Measurements from ENCODE around the gene MAN1B1.

Gene MAN1B1

GRCh38 chr9:137086531-137087408 is at the start of gene MAN1B1:
Gene MAN1B1, plus strand, starts transcription at chr9:137086985. Its CDS starts 15 bp downstream, at chr9:137087000.
- ATAC-seq (ENCODE audit: low read depth) (peak; percentile 76), DNase-seq (ENCODE audit: low spot score in 2 of 2) (peak; percentile 95 to 98)
- H3K27me3 Mint-ChIP-seq: no peaks in the 10 kb centered on the region
- peak within 1 kb of the TSS; percentile 91 for H3K4me3 Mint-ChIP-seq
- H3K4me1 Mint-ChIP-seq: peaks cover 31% of the 10 kb centered on the region
- H3K27ac Mint-ChIP-seq: peak within 1 kb of the TSS; percentile 88
- no peaks in the 10 kb centered on the region for H3K9me3 Mint-ChIP-seq
- peaks cover 9% of the 10 kb centered on the region for H3K36me3 Mint-ChIP-seq

- Mint-ChIP-seq H3K27ac (no peak overlapping the region), H3K9me3 (no peaks in the 10 kb centered on the region), H3K36me3 (no peaks in the 10 kb centered on the region), H3K27me3 (peaks cover 3% of the 10 kb centered on the region), H3K4me1 (peaks cover 19% of the 10 kb centered on the region), H3K4me3 (no peak overlapping the region)
- DNase-seq (ENCODE audit: low spot score in 2 of 2) (no peak), ATAC-seq (ENCODE audit: low read depth) (no peak)
These were observed 49.8 kb upstream of the MAN1B1 start for GRCh38 chr9:137037035-137037434.

GRCh38 chr9:137037483-137037882 is 49.3 kb upstream of the MAN1B1 start:
- no peak for ATAC-seq (ENCODE audit: low read depth)
- no peaks in the 10 kb centered on the region for H3K36me3 Mint-ChIP-seq
- no peak overlapping the region for H3K4me3 Mint-ChIP-seq
- no peaks in the 10 kb centered on the region for H3K9me3 Mint-ChIP-seq
- H3K4me1 Mint-ChIP-seq: peaks cover 17% of the 10 kb centered on the region
- DNase-seq (ENCODE audit: low spot score in 2 of 2): no peak
- H3K27me3 Mint-ChIP-seq: peaks cover 3% of the 10 kb centered on the region
- no peak overlapping the region for H3K27ac Mint-ChIP-seq

GRCh38 chr9:137038916-137039315 is 47.9 kb upstream of the MAN1B1 start:
- Mint-ChIP-seq H3K27me3 (peaks cover 5% of the 10 kb centered on the region), H3K36me3 (no peaks in the 10 kb centered on the region), H3K4me3 (no peak overlapping the region), H3K9me3 (no peaks in the 10 kb centered on the region), H3K4me1 (peaks cover 11% of the 10 kb centered on the region), H3K27ac (no peak overlapping the region)
- ATAC-seq (ENCODE audit: low read depth) (no peak), DNase-seq (ENCODE audit: low spot score in 2 of 2) (no peak)

GRCh38 chr9:137039611-137040366 is 47.0 kb upstream of the MAN1B1 start:
- DNase-seq (ENCODE audit: low spot score in 2 of 2) (no peak), ATAC-seq (ENCODE audit: low read depth) (no peak)
- Mint-ChIP-seq H3K4me3 (no peak overlapping the region), H3K27ac (no peak overlapping the region), H3K9me3 (no peaks in the 10 kb centered on the region), H3K36me3 (no peaks in the 10 kb centered on the region), H3K4me1 (peaks cover 6% of the 10 kb centered on the region), H3K27me3 (peaks cover 7% of the 10 kb centered on the region)

- Mint-ChIP-seq H3K36me3 (no peaks in the 10 kb centered on the region), H3K4me1 (no peaks in the 10 kb centered on the region), H3K27ac (no peak overlapping the region), H3K27me3 (peaks cover 12% of the 10 kb centered on the region), H3K9me3 (no peaks in the 10 kb centered on the region), H3K4me3 (no peak overlapping the region)
- DNase-seq (ENCODE audit: low spot score in 2 of 2): no peak
- ATAC-seq (ENCODE audit: low read depth): no peak
These were observed 46.2 kb upstream of the MAN1B1 start for GRCh38 chr9:137040568-137040967.

GRCh38 chr9:137041124-137041523 is 45.7 kb upstream of the MAN1B1 start:
- Mint-ChIP-seq H3K4me3 (no peak overlapping the region), H3K27ac (no peak overlapping the region), H3K36me3 (no peaks in the 10 kb centered on the region), H3K27me3 (peaks cover 12% of the 10 kb centered on the region), H3K9me3 (no peaks in the 10 kb centered on the region), H3K4me1 (no peaks in the 10 kb centered on the region)
- DNase-seq (ENCODE audit: low spot score in 2 of 2): no peak
- no peak for ATAC-seq (ENCODE audit: low read depth)

- DNase-seq (ENCODE audit: low spot score in 2 of 2) (no peak), ATAC-seq (ENCODE audit: low read depth) (no peak)
- H3K4me3 Mint-ChIP-seq: no peak overlapping the region
- H3K36me3 Mint-ChIP-seq: no peaks in the 10 kb centered on the region
- peaks cover 3% of the 10 kb centered on the region for H3K4me1 Mint-ChIP-seq
- peaks cover 14% of the 10 kb centered on the region for H3K27me3 Mint-ChIP-seq
- no peaks in the 10 kb centered on the region for H3K9me3 Mint-ChIP-seq
- no peak overlapping the region for H3K27ac Mint-ChIP-seq
These were observed 43.7 kb upstream of the MAN1B1 start for GRCh38 chr9:137042751-137043727.

GRCh38 chr9:137044037-137044436 is 42.7 kb upstream of the MAN1B1 start:
- Mint-ChIP-seq H3K27ac (no peak overlapping the region), H3K4me1 (peaks cover 3% of the 10 kb centered on the region), H3K4me3 (no peak overlapping the region), H3K36me3 (no peaks in the 10 kb centered on the region), H3K9me3 (no peaks in the 10 kb centered on the region), H3K27me3 (peaks cover 16% of the 10 kb centered on the region)
- no peak for ATAC-seq (ENCODE audit: low read depth)
- DNase-seq (ENCODE audit: low spot score in 2 of 2): no peak

GRCh38 chr9:137044502-137045177 is 42.1 kb upstream of the MAN1B1 start:
- peaks cover 4% of the 10 kb centered on the region for H3K4me1 Mint-ChIP-seq
- no peaks in the 10 kb centered on the region for H3K9me3 Mint-ChIP-seq
- no peaks in the 10 kb centered on the region for H3K36me3 Mint-ChIP-seq
- ATAC-seq (ENCODE audit: low read depth) (no peak), DNase-seq (ENCODE audit: low spot score in 2 of 2) (no peak)
- no peak overlapping the region for H3K27ac Mint-ChIP-seq
- peak overlapping the region; percentile 24 for H3K4me3 Mint-ChIP-seq
- peaks cover 19% of the 10 kb centered on the region for H3K27me3 Mint-ChIP-seq

- H3K27ac Mint-ChIP-seq: no peak overlapping the region
- H3K27me3 Mint-ChIP-seq: peaks cover 21% of the 10 kb centered on the region
- peak overlapping the region; percentile 24 for H3K4me3 Mint-ChIP-seq
- no peaks in the 10 kb centered on the region for H3K9me3 Mint-ChIP-seq
- DNase-seq (ENCODE audit: low spot score in 2 of 2) (no peak), ATAC-seq (ENCODE audit: low read depth) (no peak)
- H3K4me1 Mint-ChIP-seq: peaks cover 7% of the 10 kb centered on the region
- no peaks in the 10 kb centered on the region for H3K36me3 Mint-ChIP-seq
These were observed 41.3 kb upstream of the MAN1B1 start for GRCh38 chr9:137045294-137046087.

GRCh38 chr9:137046088-137046787 is 40.5 kb upstream of the MAN1B1 start, which contains the start of gene NPDC1:
Gene NPDC1, minus strand, starts transcription at chr9:137046177. Its CDS starts 188 bp downstream, at chr9:137045989.
- H3K4me1 Mint-ChIP-seq: peaks cover 7% of the 10 kb centered on the region
- H3K27me3 Mint-ChIP-seq: peaks cover 20% of the 10 kb centered on the region
- H3K9me3 Mint-ChIP-seq: no peaks in the 10 kb centered on the region
- H3K36me3 Mint-ChIP-seq: no peaks in the 10 kb centered on the region
- ATAC-seq (ENCODE audit: low read depth) (peak; percentile 91), DNase-seq (ENCODE audit: low spot score in 2 of 2) (peak; percentile 84 to 90)
- no peak within 1 kb of the TSS for H3K27ac Mint-ChIP-seq
- peak within 1 kb of the TSS; percentile 37 for H3K4me3 Mint-ChIP-seq
